K562 (cell line): ENCODE results near the gene SPRYD7. TPM values are rescaled to one million over a fixed set of nuclear protein-coding genes. Genes with fewer than 3 reads are reported as not detected.

ENCODE experiments used
- ATAC-seq: fragments of 200-7000 bp; cut with Tn5 transposase; 3 replicates; pipeline ENCODE4 v1.9.1; 2020; ENCODE audit warnings: moderate library complexity
- BruUV-seq: library from RNA; stranded (reverse); fragments of 400-500 nt; replicated peaks from 2 replicates; lab custom pipeline; 2021; lab: Mats Ljungman, UMichigan
- CTCF ChIA-PET: fragments of 300-600 bp; formaldehyde crosslinking; extraction: SDS; loops from one replicate; lab custom pipeline; 2021; ENCODE audit warnings: low intra/inter-chr PET ratio; lab: Yijun Ruan, JAX
- POLR2A ChIA-PET: fragments of 300-600, 350-650 bp; sonication (Branson Sonifier 250); formaldehyde crosslinking; extraction: SDS; loops from one replicate; lab custom pipeline; 2021; ENCODE audit warnings: antibody characterized with exemption, inconsistent platforms; lab: Yijun Ruan, JAX
- DNase-seq, 4 experiments: peaks; one replicate each; pipeline versions ENCODE4 v3.0.0 to v3.0.0-alpha.2; 2011 to 2018; ENCODE audit warnings: low spot score in 3 of 4, mixed read lengths in 3 of 4; ENCODE audit errors: extremely low read depth in 1 of 4
- FAIRE-seq: peaks from 2 replicates; lab custom pipeline; 2011; peaks lifted over from hg19 to GRCh38; lab: Jason Lieb, UNC
- H2AFZ ChIP-seq: 2 replicates; pipeline ENCODE4 v1.6.0; 2011; ENCODE audit warnings: low read depth, low read length, control low read depth, inconsistent platforms
- H3K27ac ChIP-seq: fragments of 200-600 bp; 3 replicates; pipeline ENCODE4 v1.8.0; 2011; ENCODE audit warnings: low read depth, mild to moderate bottlenecking, control low read depth, inconsistent platforms, low read length, moderate library complexity, mixed read lengths; ENCODE audit errors: extremely low read depth
- H3K27me3 ChIP-seq, 2 experiments: fragments of 300-600 bp in 1 of 2; 2 replicates in 1 of 2; 3 replicates in 1 of 2; pipeline versions ENCODE4 v1.6.0 to v1.8.0; 2011; ENCODE audit warnings: inconsistent platforms in 2 of 2, low read length in 2 of 2, mild to moderate bottlenecking in 1 of 2, mixed read lengths in 1 of 2, moderate library complexity in 1 of 2; ENCODE audit not compliant: control insufficient read depth in 2 of 2, insufficient read depth in 2 of 2
- H3K36me3 ChIP-seq: fragments of 300-600 bp; 3 replicates; pipeline ENCODE4 v1.8.0; 2011; ENCODE audit warnings: mild to moderate bottlenecking, low read length, inconsistent platforms; ENCODE audit not compliant: control insufficient read depth, insufficient read depth
- H3K4me1 ChIP-seq, 2 experiments: fragments of 200-600 bp in 1 of 2; replicated peaks in 1 of 2; 2 replicates in 1 of 2; 3 replicates in 1 of 2; pipeline versions ENCODE4 v1.5.1 to v1.8.0; 2011; ENCODE audit warnings: inconsistent platforms in 2 of 2, low read length in 2 of 2, mild to moderate bottlenecking in 1 of 2, mixed read lengths in 1 of 2, moderate library complexity in 1 of 2; ENCODE audit not compliant: control insufficient read depth in 2 of 2, insufficient read depth in 2 of 2
- H3K4me2 ChIP-seq: 2 replicates; pipeline ENCODE4 v1.6.1; 2011; ENCODE audit warnings: low read length, control low read depth, inconsistent platforms, mixed read lengths; ENCODE audit not compliant: insufficient read depth
- H3K4me3 ChIP-seq: fragments of 200-600 bp; sonication (generic), shearing (Covaris generic); 2 replicates; pipeline ENCODE4 v1.5.1; 2016; ENCODE audit warnings: control low read depth, inconsistent platforms
- H3K79me2 ChIP-seq: fragments of 200-600 bp; 3 replicates; pipeline ENCODE4 v1.8.0; 2011; ENCODE audit warnings: low read length, inconsistent platforms; ENCODE audit not compliant: control insufficient read depth, insufficient read depth
- H3K9ac ChIP-seq, 2 experiments: 2 replicates each; pipeline versions ENCODE4 v1.6.0 to v1.6.1; 2011; ENCODE audit warnings: low read depth in 2 of 2, low read length in 2 of 2, control low read depth in 1 of 2, inconsistent platforms in 1 of 2, mild to moderate bottlenecking in 1 of 2, mixed read lengths in 1 of 2; ENCODE audit not compliant: insufficient read depth in 1 of 2
- H3K9me1 ChIP-seq: one replicate; pipeline ENCODE4 v1.6.0; 2011; ENCODE audit warnings: inconsistent platforms, mild to moderate bottlenecking, low read length, moderate library complexity; ENCODE audit not compliant: control insufficient read depth, insufficient read depth
- H3K9me3 ChIP-seq: replicated peaks from 2 replicates; pipeline ENCODE4 v1.5.1; 2011; ENCODE audit warnings: low read depth, low read length, inconsistent platforms; ENCODE audit not compliant: control insufficient read depth, insufficient read depth
- H4K20me1 ChIP-seq: replicated peaks from 2 replicates; pipeline ENCODE4 v1.6.1; 2011; ENCODE audit warnings: low read length, inconsistent platforms, mixed read lengths; ENCODE audit not compliant: control insufficient read depth, insufficient read depth
- BRCA1 ChIP-seq, 2 experiments: fragments of 450-650 bp in 1 of 2; sonication (generic) in 1 of 2; formaldehyde crosslinking in 1 of 2; IDR thresholded peaks; 2 replicates each; pipeline versions ENCODE4 v1.5.0 to v1.6.1; 2017 to 2020; ENCODE audit warnings: mild to moderate bottlenecking in 1 of 2, missing genetic modification reagents in 1 of 2
- CTCFL ChIP-seq: IDR thresholded peaks from 2 replicates; pipeline ENCODE4 v1.6.1; 2011; ENCODE audit warnings: borderline replicate concordance, low read depth, mild to moderate bottlenecking, moderate library complexity, low read length; ENCODE audit not compliant: insufficient read depth, poor library complexity, severe bottlenecking
- CXXC5 ChIP-seq: fragments of 250-450 bp; sonication (Bioruptor Pico); IDR thresholded peaks from 2 replicates; pipeline ENCODE4 v1.8.0; 2022; ENCODE audit warnings: inconsistent platforms, mild to moderate bottlenecking, moderate library complexity
- E2F1 ChIP-seq: sonication (generic); formaldehyde crosslinking; IDR thresholded peaks from 2 replicates; pipeline ENCODE4 v1.8.1; 2023; ENCODE audit warnings: mild to moderate bottlenecking, missing genetic modification reagents, moderate library complexity
- ELF1 ChIP-seq: fragments of 200-800 bp; sonication (Bioruptor generic); IDR thresholded peaks from 2 replicates; pipeline ENCODE4 v1.6.1; 2016; ENCODE audit warnings: missing genetic modification characterization, missing compliant biosample characterization
- FOS ChIP-seq: IDR thresholded peaks from 3 replicates; pipeline ENCODE4 v1.6.1; 2011; ENCODE audit not compliant: insufficient read length; ENCODE audit errors: extremely low read depth
- HMGN3 ChIP-seq: IDR thresholded peaks from 2 replicates; pipeline ENCODE4 v1.6.1; 2011; ENCODE audit warnings: borderline replicate concordance, low read depth, mild to moderate bottlenecking, mixed read lengths, low read length; ENCODE audit not compliant: insufficient read length; ENCODE audit errors: extremely low read depth
- ILK ChIP-seq: fragments of 450-650 bp; IDR thresholded peaks from 2 replicates; pipeline ENCODE4 v1.6.1; 2016; ENCODE audit warnings: missing genetic modification characterization, low read depth, mild to moderate bottlenecking, missing compliant biosample characterization, moderate library complexity, borderline replicate concordance
- MTA1 ChIP-seq: fragments of 450-650 bp; IDR thresholded peaks from 2 replicates; pipeline ENCODE4 v1.6.1; 2017; ENCODE audit warnings: borderline replicate concordance
- POLR3A ChIP-seq: IDR thresholded peaks from 2 replicates; pipeline ENCODE4 v1.6.1; 2011; ENCODE audit warnings: borderline replicate concordance, mild to moderate bottlenecking, moderate library complexity; ENCODE audit not compliant: insufficient read length, insufficient read depth; ENCODE audit errors: extremely low read depth
- RB1 ChIP-seq: fragments of 450-650 bp; IDR thresholded peaks from 2 replicates; pipeline ENCODE4 v1.6.1; 2017; ENCODE audit warnings: low read depth, mild to moderate bottlenecking
- RFX7 ChIP-seq: fragments of 250-450 bp; sonication (Bioruptor Pico); IDR thresholded peaks from 2 replicates; pipeline ENCODE4 v1.5.1; 2021; ENCODE audit warnings: mild to moderate bottlenecking
- ZNF282 ChIP-seq: sonication (generic); formaldehyde crosslinking; IDR thresholded peaks from 2 replicates; pipeline ENCODE4 v1.8.1; 2023; ENCODE audit warnings: missing genetic modification reagents
- ZNF431 ChIP-seq: sonication (generic); formaldehyde crosslinking; IDR thresholded peaks from 2 replicates; pipeline ENCODE4 v1.8.0; 2022; ENCODE audit warnings: mild to moderate bottlenecking, missing genetic modification reagents
- ZNF668 ChIP-seq: fragments of 250-450 bp; sonication (Bioruptor Pico); IDR thresholded peaks from 2 replicates; pipeline ENCODE4 v1.8.0; 2022; ENCODE audit warnings: mild to moderate bottlenecking, inconsistent platforms
- ZNF717 ChIP-seq: fragments of 250-450 bp; sonication (Bioruptor Pico); IDR thresholded peaks from 2 replicates; pipeline ENCODE4 v1.5.0; 2021
- in situ Hi-C: fragments of 300-500 bp; cut with MboI; formaldehyde crosslinking; loops from 4 replicates; pipeline ENCODE4 v1.15.0; 2018; ENCODE audit warnings: inconsistent platforms, mixed read lengths
- intact Hi-C: fragments of 100-400 bp; cut with micrococcal nuclease; formaldehyde crosslinking; loops from 2 replicates; pipeline ENCODE4 v1.14.2; 2022
- polyA plus RNA-seq, 8 experiments: library from polyadenylated mRNA; depleted of rRNA in 4 of 8; stranded (reverse) in 5 of 8; unstranded in 3 of 8; fragments of >200 nt; fragmentation: Nextera tagmentation in 2 of 8; fragmentation: Illumina TruSeq in 1 of 8; extraction: Ambion mirVana in 2 of 8; extraction: Trizol in 1 of 8; gene quantifications; 2 replicates each; pipeline versions ENCODE4 v1.2.1 to v1.2.3, GENCODE V29; 2011 to 2014; ENCODE audit warnings: inconsistent platforms in 1 of 8, missing spikeins in 1 of 8
- total RNA-seq, 7 experiments: library from RNA; depleted of rRNA in 6 of 7; stranded (reverse); fragments of >200 nt in 6 of 7; fragmentation: Illumina TruSeq in 2 of 7; extraction: Trizol in 2 of 7; gene quantifications; 2 replicates each; pipeline versions ENCODE4 v1.2.1 to v1.2.3, GENCODE V29; 2011 to 2021; ENCODE audit warnings: low replicate concordance in 1 of 7
- TF ChIP-seq, protein P1 (sequence below): fragments of 450-650 bp; IDR thresholded peaks from 2 replicates; pipeline ENCODE4 v1.7.0; 2016; ENCODE audit warnings: borderline replicate concordance

The SPRYD7 gene
- total and polyA plus RNA-seq, 9 of the 15 experiments (the other 6 are each of a cell fraction or from before 2014, with no cell fraction given) = 4.3 to 11.0 (median 7.9) TPM

GRCh38 chr13:49980266-49980665, 44.1 kb upstream of the SPRYD7 start:
- no TSS peak for BruUV-seq
- DNase-seq (no peak), ATAC-seq (no peak), FAIRE-seq (no peak)
- H3K27ac ChIP-seq = no peak overlapping the region
- H3K9me1 ChIP-seq = no peaks in the 10 kb centered on the region
- H4K20me1 ChIP-seq = no peaks in the 10 kb centered on the region
- no peak overlapping the region for H3K4me2 ChIP-seq
- H3K79me2 ChIP-seq = no peaks in the 10 kb centered on the region
- no peaks in the 10 kb centered on the region for H3K36me3 ChIP-seq
- H3K27me3 ChIP-seq = no peaks in the 10 kb centered on the region
- CTCF ChIA-PET = no interaction called here
- H3K9ac ChIP-seq = no peak overlapping the region
- intact Hi-C loops = no loop called here
- no peaks in the 10 kb centered on the region; a peak in 3 of 5 replicates for H3K4me1 ChIP-seq
- H3K9me3 ChIP-seq = no peaks in the 10 kb centered on the region
- POLR2A ChIA-PET = interaction anchor here (0.7 to 1.1 kb wide), 3 partner anchors 17 to 937 kb away, joined by 3 to 4 read pairs (median 3); no protein-coding TSS in a partner anchor
- in situ Hi-C loops = loop anchor here (25.0 kb wide), 1 partner anchor 432 kb away; no protein-coding TSS in a partner anchor
- no peak overlapping the region for H3K4me3 ChIP-seq
- no peak overlapping the region for H2AFZ ChIP-seq
- TF ChIP-seq ZNF282 (CRISPR knock-in tag) = no peak
- TF ChIP-seq RFX7 (CRISPR knock-in tag) = no peak
- TF ChIP-seq ZNF668 (CRISPR knock-in tag) = no peak
- TF ChIP-seq CTCFL = no peak
- TF ChIP-seq ELF1 (tag) = no peak
- TF ChIP-seq ZNF431 (CRISPR knock-in tag) = no peak
- TF ChIP-seq FOS = no peak
- no peak for TF ChIP-seq E2F1 (CRISPR knock-in tag)
- no peak for TF ChIP-seq RB1
- TF ChIP-seq ZNF717 (CRISPR knock-in tag) = no peak
- TF ChIP-seq ILK = no peak
- no peak for TF ChIP-seq BRCA1 (IDR thresholded peaks at IDR 0.05)
- TF ChIP-seq BRCA1 (CRISPR knock-in tag; IDR thresholded peaks at IDR 0.05) = no peak
- no peak for TF ChIP-seq MTA1
- TF ChIP-seq HMGN3 = no peak
- no peak for TF ChIP-seq POLR3A
- TF ChIP-seq CXXC5 (CRISPR knock-in tag) = no peak
- TF ChIP-seq, protein P1, sequence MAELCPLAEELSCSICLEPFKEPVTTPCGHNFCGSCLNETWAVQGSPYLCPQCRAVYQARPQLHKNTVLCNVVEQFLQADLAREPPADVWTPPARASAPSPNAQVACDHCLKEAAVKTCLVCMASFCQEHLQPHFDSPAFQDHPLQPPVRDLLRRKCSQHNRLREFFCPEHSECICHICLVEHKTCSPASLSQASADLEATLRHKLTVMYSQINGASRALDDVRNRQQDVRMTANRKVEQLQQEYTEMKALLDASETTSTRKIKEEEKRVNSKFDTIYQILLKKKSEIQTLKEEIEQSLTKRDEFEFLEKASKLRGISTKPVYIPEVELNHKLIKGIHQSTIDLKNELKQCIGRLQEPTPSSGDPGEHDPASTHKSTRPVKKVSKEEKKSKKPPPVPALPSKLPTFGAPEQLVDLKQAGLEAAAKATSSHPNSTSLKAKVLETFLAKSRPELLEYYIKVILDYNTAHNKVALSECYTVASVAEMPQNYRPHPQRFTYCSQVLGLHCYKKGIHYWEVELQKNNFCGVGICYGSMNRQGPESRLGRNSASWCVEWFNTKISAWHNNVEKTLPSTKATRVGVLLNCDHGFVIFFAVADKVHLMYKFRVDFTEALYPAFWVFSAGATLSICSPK = no peak
